HepG2 (cell line): ENCODE measurements around the gene NOP9. TPM values are rescaled to one million over a fixed set of nuclear protein-coding genes. Genes with fewer than 3 reads are reported as not detected.

Source experiments
- DNMT1 ChIP-seq: sonication (generic); formaldehyde crosslinking; IDR thresholded peaks from 2 replicates; pipeline ENCODE4 v1.5.1; 2020; ENCODE audit warnings: mild to moderate bottlenecking, missing genetic modification reagents
- EHMT2 ChIP-seq: fragments of 200-600 bp; sonication (generic); IDR thresholded peaks from 2 replicates; pipeline ENCODE4 v1.7.0; 2017; ENCODE audit warnings: antibody characterized with exemption, low read depth, low read length, borderline replicate concordance
- ELF1 ChIP-seq: sonication (generic); formaldehyde crosslinking; IDR thresholded peaks from 2 replicates; pipeline ENCODE4 v1.4.0; 2020; ENCODE audit warnings: missing genetic modification reagents
- FOSL2 ChIP-seq: sonication (generic); formaldehyde crosslinking; IDR thresholded peaks from 2 replicates; pipeline ENCODE4 v1.4.0; 2020; ENCODE audit warnings: missing genetic modification reagents
- FOXA3 ChIP-seq: IDR thresholded peaks from 2 replicates; pipeline ENCODE4 v1.6.1; 2016; ENCODE audit warnings: missing genetic modification reagents, missing compliant biosample characterization
- GTF2F1 ChIP-seq: fragments of 150-350 bp; IDR thresholded peaks from 2 replicates; pipeline ENCODE4 v1.6.1; 2014; ENCODE audit warnings: low read length
- HIVEP1 ChIP-seq: sonication (generic); formaldehyde crosslinking; IDR thresholded peaks from 2 replicates; pipeline ENCODE4 v1.4.0; 2020; ENCODE audit warnings: mild to moderate bottlenecking, missing genetic modification reagents
- KDM6A ChIP-seq: IDR thresholded peaks from 2 replicates; pipeline ENCODE4 v1.6.1; 2016; ENCODE audit warnings: low read depth
- MBNL3 ChIP-seq: fragments of 250-450 bp; sonication (Bioruptor Pico); conservative IDR thresholded peaks from 2 replicates; pipeline ENCODE4 v1.8.0; 2022; ENCODE audit warnings: mild to moderate bottlenecking, inconsistent platforms
- ZBTB1 ChIP-seq: sonication (generic); formaldehyde crosslinking; IDR thresholded peaks from 2 replicates; pipeline ENCODE4 v1.4.0; 2020; ENCODE audit warnings: missing genetic modification reagents, borderline replicate concordance
- ZBTB20 ChIP-seq: sonication (generic); formaldehyde crosslinking; IDR thresholded peaks from 2 replicates; pipeline ENCODE4 v1.8.1; 2023; ENCODE audit warnings: missing genetic modification reagents, low read depth, mild to moderate bottlenecking, borderline replicate concordance
- ZNF101 ChIP-seq: sonication (generic); formaldehyde crosslinking; IDR thresholded peaks from 2 replicates; pipeline ENCODE4 v1.4.0; 2020; ENCODE audit warnings: mild to moderate bottlenecking, low read depth, missing genetic modification reagents, borderline replicate concordance
- ZNF232 ChIP-seq: sonication (generic); formaldehyde crosslinking; IDR thresholded peaks from 2 replicates; pipeline ENCODE4 v1.4.0; 2020; ENCODE audit warnings: missing genetic modification reagents, borderline replicate concordance
- ZNF501 ChIP-seq: sonication (generic); formaldehyde crosslinking; IDR thresholded peaks from 2 replicates; pipeline ENCODE4 v1.5.1; 2020; ENCODE audit warnings: mild to moderate bottlenecking, moderate library complexity, missing genetic modification reagents
- ZNF552 ChIP-seq: sonication (generic); formaldehyde crosslinking; IDR thresholded peaks from 2 replicates; pipeline ENCODE4 v1.9.0; 2022; ENCODE audit warnings: missing genetic modification reagents, mild to moderate bottlenecking, borderline replicate concordance
- ZNF75D ChIP-seq: sonication (generic); formaldehyde crosslinking; IDR thresholded peaks from 2 replicates; pipeline ENCODE4 v1.8.1; 2023; ENCODE audit warnings: missing genetic modification reagents, mild to moderate bottlenecking, borderline replicate concordance
- polyA plus RNA-seq, 8 experiments: library from polyadenylated mRNA; depleted of rRNA in 3 of 8; stranded (reverse) in 7 of 8; unstranded in 1 of 8; fragments of >200 nt; fragmentation: Illumina TruSeq in 4 of 8; extraction: Trizol in 4 of 8; gene quantifications; 2 replicates each; pipeline versions ENCODE4 v1.2.1 to v1.2.3, GENCODE V29; 2011 to 2016; ENCODE audit warnings: low read depth in 4 of 8, missing spikeins in 1 of 8, mixed read lengths in 1 of 8; ENCODE audit not compliant: insufficient read depth in 1 of 8
- total RNA-seq, 5 experiments: library from RNA; depleted of rRNA; stranded (reverse); fragments of >200 nt; fragmentation: Illumina TruSeq; extraction: Trizol; gene quantifications; 2 replicates each; pipeline ENCODE4 v1.2.3, GENCODE V29; 2016; ENCODE audit warnings: low read depth in 1 of 5
- TF ChIP-seq, protein P1 (sequence below): sonication (generic); formaldehyde crosslinking; conservative IDR thresholded peaks from 2 replicates; pipeline ENCODE4 v1.8.1; 2023; ENCODE audit warnings: missing genetic modification reagents
- TF ChIP-seq, protein P2 (sequence below): IDR thresholded peaks from 2 replicates; pipeline ENCODE4 v1.6.1; 2012; ENCODE audit warnings: inconsistent platforms
- TF ChIP-seq, protein P3 (sequence below): sonication (generic); formaldehyde crosslinking; IDR thresholded peaks from 2 replicates; pipeline ENCODE4 v1.5.1; 2020; ENCODE audit warnings: missing genetic modification reagents, mild to moderate bottlenecking, borderline replicate concordance
- TF ChIP-seq, protein P4 (sequence below): sonication (generic); formaldehyde crosslinking; IDR thresholded peaks from 2 replicates; pipeline ENCODE4 v1.4.0; 2020; ENCODE audit warnings: missing genetic modification reagents, borderline replicate concordance

Gene NOP9
- total and polyA plus RNA-seq, 2 of the 13 experiments (the other 11 are each of a cell fraction or from before 2014, with no cell fraction given) = 24.5 to 61.6 TPM

DNA sequence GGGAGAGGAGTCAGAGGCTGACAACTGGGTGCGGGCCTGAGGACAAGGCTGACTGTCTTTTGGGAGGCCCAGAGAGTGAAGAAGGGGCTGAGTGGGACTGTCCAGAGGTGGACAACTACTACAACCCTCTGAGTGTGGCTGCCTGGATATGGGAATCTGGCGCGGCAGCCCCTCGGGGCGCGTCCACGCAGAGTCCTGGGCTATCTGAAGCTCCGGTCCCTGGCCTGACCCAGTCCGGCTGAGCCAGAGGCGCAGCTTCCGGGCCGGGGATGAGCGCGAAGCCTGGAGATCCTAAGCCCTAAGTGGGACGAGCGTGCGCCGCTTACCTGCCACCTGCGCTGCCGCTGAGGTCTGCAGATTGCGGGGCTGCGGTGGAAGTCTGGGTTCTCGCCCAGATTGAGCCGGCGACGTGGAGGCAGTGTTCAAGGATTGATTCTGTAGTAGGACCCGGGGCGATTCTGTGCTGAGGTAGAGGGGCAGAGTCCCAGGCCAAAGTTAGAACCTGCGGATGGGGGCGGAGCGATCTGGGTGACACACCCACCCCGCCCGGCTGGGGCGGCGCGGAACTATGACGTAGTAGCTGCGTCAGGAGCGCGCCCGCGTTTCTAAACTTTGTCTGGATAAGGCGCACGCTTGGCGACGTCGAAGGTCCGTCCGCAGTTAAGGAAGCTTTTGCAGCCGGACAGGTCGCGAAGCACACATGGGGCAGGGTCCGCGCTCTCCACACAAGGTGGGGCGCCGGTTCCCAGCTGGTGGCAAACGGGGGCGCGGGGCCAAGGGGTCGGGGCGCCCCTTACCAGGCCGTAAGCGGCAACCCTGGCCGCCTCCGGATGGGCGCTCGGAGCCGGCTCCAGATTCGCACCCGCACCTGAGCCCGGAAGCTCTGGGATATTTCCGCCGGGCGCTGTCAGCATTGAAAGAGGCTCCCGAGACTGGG, at the start of gene NOP9, which contains the start of gene DHRS1 (continued):
- TF ChIP-seq, protein P1, sequence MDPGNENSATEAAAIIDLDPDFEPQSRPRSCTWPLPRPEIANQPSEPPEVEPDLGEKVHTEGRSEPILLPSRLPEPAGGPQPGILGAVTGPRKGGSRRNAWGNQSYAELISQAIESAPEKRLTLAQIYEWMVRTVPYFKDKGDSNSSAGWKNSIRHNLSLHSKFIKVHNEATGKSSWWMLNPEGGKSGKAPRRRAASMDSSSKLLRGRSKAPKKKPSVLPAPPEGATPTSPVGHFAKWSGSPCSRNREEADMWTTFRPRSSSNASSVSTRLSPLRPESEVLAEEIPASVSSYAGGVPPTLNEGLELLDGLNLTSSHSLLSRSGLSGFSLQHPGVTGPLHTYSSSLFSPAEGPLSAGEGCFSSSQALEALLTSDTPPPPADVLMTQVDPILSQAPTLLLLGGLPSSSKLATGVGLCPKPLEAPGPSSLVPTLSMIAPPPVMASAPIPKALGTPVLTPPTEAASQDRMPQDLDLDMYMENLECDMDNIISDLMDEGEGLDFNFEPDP (CRISPR knock-in tag) = no peak
- TF ChIP-seq ZBTB20 = peak; percentile 97
- TF ChIP-seq ZNF232 (CRISPR knock-in tag) = peak; percentile 93; the same call in 1 of the 2 replicates
- TF ChIP-seq, protein P2, sequence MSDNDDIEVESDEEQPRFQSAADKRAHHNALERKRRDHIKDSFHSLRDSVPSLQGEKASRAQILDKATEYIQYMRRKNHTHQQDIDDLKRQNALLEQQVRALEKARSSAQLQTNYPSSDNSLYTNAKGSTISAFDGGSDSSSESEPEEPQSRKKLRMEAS = no peak
- no peak; the same call in 1 of the 2 replicates for TF ChIP-seq ZNF75D (CRISPR knock-in tag)
- TF ChIP-seq MBNL3 = no peak
- TF ChIP-seq, protein P3, sequence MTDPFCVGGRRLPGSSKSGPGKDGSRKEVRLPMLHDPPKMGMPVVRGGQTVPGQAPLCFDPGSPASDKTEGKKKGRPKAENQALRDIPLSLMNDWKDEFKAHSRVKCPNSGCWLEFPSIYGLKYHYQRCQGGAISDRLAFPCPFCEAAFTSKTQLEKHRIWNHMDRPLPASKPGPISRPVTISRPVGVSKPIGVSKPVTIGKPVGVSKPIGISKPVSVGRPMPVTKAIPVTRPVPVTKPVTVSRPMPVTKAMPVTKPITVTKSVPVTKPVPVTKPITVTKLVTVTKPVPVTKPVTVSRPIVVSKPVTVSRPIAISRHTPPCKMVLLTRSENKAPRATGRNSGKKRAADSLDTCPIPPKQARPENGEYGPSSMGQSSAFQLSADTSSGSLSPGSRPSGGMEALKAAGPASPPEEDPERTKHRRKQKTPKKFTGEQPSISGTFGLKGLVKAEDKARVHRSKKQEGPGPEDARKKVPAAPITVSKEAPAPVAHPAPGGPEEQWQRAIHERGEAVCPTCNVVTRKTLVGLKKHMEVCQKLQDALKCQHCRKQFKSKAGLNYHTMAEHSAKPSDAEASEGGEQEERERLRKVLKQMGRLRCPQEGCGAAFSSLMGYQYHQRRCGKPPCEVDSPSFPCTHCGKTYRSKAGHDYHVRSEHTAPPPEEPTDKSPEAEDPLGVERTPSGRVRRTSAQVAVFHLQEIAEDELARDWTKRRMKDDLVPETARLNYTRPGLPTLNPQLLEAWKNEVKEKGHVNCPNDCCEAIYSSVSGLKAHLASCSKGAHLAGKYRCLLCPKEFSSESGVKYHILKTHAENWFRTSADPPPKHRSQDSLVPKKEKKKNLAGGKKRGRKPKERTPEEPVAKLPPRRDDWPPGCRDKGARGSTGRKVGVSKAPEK (CRISPR knock-in tag) = no peak; the same call in 1 of the 2 replicates
- TF ChIP-seq ELF1 (CRISPR knock-in tag) = peak; percentile 88
- peak; percentile 97 for TF ChIP-seq DNMT1 (CRISPR knock-in tag)
- TF ChIP-seq, protein P4, sequence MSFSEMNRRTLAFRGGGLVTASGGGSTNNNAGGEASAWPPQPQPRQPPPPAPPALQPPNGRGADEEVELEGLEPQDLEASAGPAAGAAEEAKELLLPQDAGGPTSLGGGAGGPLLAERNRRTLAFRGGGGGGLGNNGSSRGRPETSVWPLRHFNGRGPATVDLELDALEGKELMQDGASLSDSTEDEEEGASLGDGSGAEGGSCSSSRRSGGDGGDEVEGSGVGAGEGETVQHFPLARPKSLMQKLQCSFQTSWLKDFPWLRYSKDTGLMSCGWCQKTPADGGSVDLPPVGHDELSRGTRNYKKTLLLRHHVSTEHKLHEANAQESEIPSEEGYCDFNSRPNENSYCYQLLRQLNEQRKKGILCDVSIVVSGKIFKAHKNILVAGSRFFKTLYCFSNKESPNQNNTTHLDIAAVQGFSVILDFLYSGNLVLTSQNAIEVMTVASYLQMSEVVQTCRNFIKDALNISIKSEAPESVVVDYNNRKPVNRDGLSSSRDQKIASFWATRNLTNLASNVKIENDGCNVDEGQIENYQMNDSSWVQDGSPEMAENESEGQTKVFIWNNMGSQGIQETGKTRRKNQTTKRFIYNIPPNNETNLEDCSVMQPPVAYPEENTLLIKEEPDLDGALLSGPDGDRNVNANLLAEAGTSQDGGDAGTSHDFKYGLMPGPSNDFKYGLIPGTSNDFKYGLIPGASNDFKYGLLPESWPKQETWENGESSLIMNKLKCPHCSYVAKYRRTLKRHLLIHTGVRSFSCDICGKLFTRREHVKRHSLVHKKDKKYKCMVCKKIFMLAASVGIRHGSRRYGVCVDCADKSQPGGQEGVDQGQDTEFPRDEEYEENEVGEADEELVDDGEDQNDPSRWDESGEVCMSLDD (CRISPR knock-in tag) = peak; percentile 90
- no peak; the same call in none of the 2 replicates for TF ChIP-seq GTF2F1
- no peak; the same call in 1 of the 2 replicates for TF ChIP-seq ZBTB1 (CRISPR knock-in tag)
- TF ChIP-seq ZNF501 (CRISPR knock-in tag) = peak; percentile 97
- TF ChIP-seq EHMT2 = no peak
- peak; percentile 96 for TF ChIP-seq HIVEP1 (CRISPR knock-in tag)
- peak; percentile 91 for TF ChIP-seq ZNF552 (CRISPR knock-in tag)
- peak; percentile 83 for TF ChIP-seq FOXA3
- TF ChIP-seq FOSL2 (CRISPR knock-in tag) = peak; percentile 88
- 0 out of 2 replicates have a peak, but pooled peaks have one; percentile 11 for TF ChIP-seq KDM6A (CRISPR knock-in tag)
- peak; percentile 88; the same call in 1 of the 2 replicates for TF ChIP-seq ZNF101 (CRISPR knock-in tag)
